GM23248 (cell line): ENCODE results near the gene HES3. TPM values are rescaled to one million over a fixed set of nuclear protein-coding genes. Genes with fewer than 3 reads are reported as not detected.

Experiments used
- DNase-seq: peaks from one replicate; pipeline ENCODE4 v3.0.0-alpha.2; 2015
- H2AFZ ChIP-seq: fragments of 200-600 bp; sonication (generic); 2 replicates; pipeline ENCODE4 v1.6.1; 2016; ENCODE audit warnings: antibody characterized with exemption
- H3F3A ChIP-seq: fragments of 200-600 bp; sonication (generic); 2 replicates; pipeline ENCODE4 v1.6.1; 2016; ENCODE audit warnings: mild to moderate bottlenecking, antibody characterized with exemption, mixed run types; ENCODE audit not compliant: insufficient read depth
- H3K27ac ChIP-seq: fragments of 200-600 bp; sonication (generic); 2 replicates; pipeline ENCODE4 v1.5.1; 2016; ENCODE audit warnings: mild to moderate bottlenecking
- H3K27me3 ChIP-seq: fragments of 200-600 bp; sonication (generic); replicated peaks from 2 replicates; pipeline ENCODE4 v1.6.1; 2016; ENCODE audit warnings: mild to moderate bottlenecking; ENCODE audit not compliant: insufficient read depth
- H3K36me3 ChIP-seq: fragments of 200-600 bp; sonication (generic); 2 replicates; pipeline ENCODE4 v1.6.1; 2016; ENCODE audit warnings: low read depth, mild to moderate bottlenecking
- H3K4me1 ChIP-seq: fragments of 200-600 bp; sonication (generic); 2 replicates; pipeline ENCODE4 v1.6.1; 2016; ENCODE audit warnings: mild to moderate bottlenecking; ENCODE audit not compliant: insufficient read depth
- H3K4me2 ChIP-seq: fragments of 200-600 bp; sonication (generic); one replicate; pipeline ENCODE4 v1.6.1; 2016; ENCODE audit warnings: mild to moderate bottlenecking; ENCODE audit not compliant: unreplicated experiment
- H3K4me3 ChIP-seq: fragments of 200-600 bp; sonication (generic); 2 replicates; pipeline ENCODE4 v1.5.1; 2016; ENCODE audit warnings: mild to moderate bottlenecking
- H3K79me2 ChIP-seq: fragments of 200-600 bp; sonication (generic); 2 replicates; pipeline ENCODE4 v1.6.1; 2016; ENCODE audit warnings: mild to moderate bottlenecking; ENCODE audit not compliant: insufficient read depth
- H3K9ac ChIP-seq: fragments of 200-600 bp; sonication (generic); 2 replicates; pipeline ENCODE4 v1.6.1; 2016; ENCODE audit warnings: mild to moderate bottlenecking
- H3K9me2 ChIP-seq: fragments of 200-600 bp; sonication (generic); 2 replicates; pipeline ENCODE4 v1.6.1; 2016; ENCODE audit warnings: mixed run types, mild to moderate bottlenecking, moderate library complexity; ENCODE audit not compliant: insufficient read depth
- H3K9me3 ChIP-seq: fragments of 200-600 bp; sonication (generic); one replicate; pipeline ENCODE4 v1.6.1; 2017; ENCODE audit warnings: low read depth
- H4K20me1 ChIP-seq: fragments of 200-600 bp; sonication (generic); 2 replicates; pipeline ENCODE4 v1.6.0; 2016; ENCODE audit not compliant: insufficient read depth
- EZH2 ChIP-seq: fragments of 200-600 bp; sonication (generic); IDR thresholded peaks from 2 replicates; pipeline ENCODE4 v1.6.1; 2018; ENCODE audit warnings: antibody characterized with exemption, mild to moderate bottlenecking; ENCODE audit not compliant: insufficient read depth, poor library complexity, severe bottlenecking
- EZH2phosphoT487 ChIP-seq: fragments of 200-600 bp; sonication (generic); IDR thresholded peaks from 2 replicates; pipeline ENCODE4 v1.6.1; 2018; ENCODE audit warnings: antibody characterized with exemption, moderate library complexity, mild to moderate bottlenecking, low read depth; ENCODE audit not compliant: insufficient read depth
- WGBS, 2 experiments: methylation state at CpG; one replicate each; pipeline ENCODE4 v1.1.6; 2015 to 2017; ENCODE audit warnings: low lambda C conversion rate in 2 of 2, low coverage in 1 of 2; ENCODE audit errors: missing lambda C conversion rate in 2 of 2; 5-methylcytosine and 5-hydroxymethylcytosine counted together
- in situ Hi-C: fragments of 300-500 bp; cut with MboI; formaldehyde crosslinking; loops from 2 replicates; pipeline ENCODE4 v1.15.0; 2020
- polyA plus RNA-seq: library from polyadenylated mRNA; unstranded; fragments of >200 nt; fragmentation: Nextera tagmentation; extraction: Ambion mirVana; gene quantifications from 2 replicates; pipeline ENCODE4 v1.2.1, GENCODE V29; 2016
- total RNA-seq: library from RNA; depleted of rRNA; stranded (reverse); fragments of >200 nt; shearing (Covaris generic); gene quantifications from 2 replicates; pipeline ENCODE4 v1.2.3, GENCODE V29; 2014

The HES3 gene
- total and polyA plus RNA-seq, 2 experiments from 2014 or later = not detected

DNA sequence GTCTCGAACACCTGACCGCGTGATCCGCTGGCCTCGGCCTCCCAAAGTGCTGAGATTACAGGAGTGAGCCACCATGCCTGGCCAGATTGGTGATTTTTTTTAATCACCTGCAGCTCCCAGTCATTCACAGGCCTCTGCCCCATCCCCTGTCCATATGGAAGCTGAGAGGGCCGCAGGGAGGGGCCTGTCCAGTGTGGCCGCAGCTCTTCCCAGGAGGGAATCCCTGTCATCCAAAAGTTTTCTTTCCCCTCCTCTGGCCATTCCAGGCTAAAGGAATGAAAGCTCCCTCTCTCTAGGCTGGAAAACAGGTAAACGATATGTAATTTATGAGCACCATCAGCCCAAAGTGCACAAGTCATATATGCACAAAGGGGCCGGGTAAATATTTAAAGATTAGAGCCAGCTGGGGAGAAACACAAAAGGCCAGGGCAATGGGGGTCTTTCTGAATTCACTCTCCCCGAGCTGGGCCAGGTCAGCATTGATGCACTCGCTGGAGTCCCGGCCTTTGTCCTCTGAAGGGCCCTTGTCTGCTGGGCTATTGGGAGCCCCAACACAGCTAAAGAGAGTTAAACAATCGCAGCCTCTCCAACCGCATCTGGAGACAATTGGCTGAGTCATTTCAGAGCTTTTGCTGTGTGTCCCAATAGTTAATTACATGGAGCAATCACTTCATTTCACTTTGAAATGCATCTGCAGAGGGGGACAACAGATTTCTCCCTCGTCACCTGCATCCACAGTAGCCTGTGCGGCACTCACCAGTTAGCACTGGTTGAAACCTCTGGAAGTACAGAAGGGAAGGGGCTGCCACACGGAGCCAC lies 3.8 kb upstream of the HES3 start:
- in situ Hi-C loops = no loop called here
- TF ChIP-seq EZH2phosphoT487 (no peak), EZH2 (no peak)
- H3K27me3 ChIP-seq = peaks cover 23% of the 10 kb centered on the region
- H3K4me3 ChIP-seq = no peak overlapping the region
- H2AFZ ChIP-seq = no peak overlapping the region
- no peaks in the 10 kb centered on the region for H4K20me1 ChIP-seq
- no peaks in the 10 kb centered on the region for H3K9me3 ChIP-seq
- 0 out of 2 replicates have a peak, but pooled peaks cover 4% of the 10 kb centered on the region for H3K4me1 ChIP-seq
- H3F3A ChIP-seq = no peaks in the 10 kb centered on the region
- H3K9ac ChIP-seq = no peak overlapping the region
- H3K4me2 ChIP-seq = no peak overlapping the region
- no peaks in the 10 kb centered on the region for H3K36me3 ChIP-seq
- H3K9me2 ChIP-seq = no peaks in the 10 kb centered on the region
- peak; percentile 89 for DNase-seq
- H3K79me2 ChIP-seq = peaks cover 3% of the 10 kb centered on the region
- H3K27ac ChIP-seq = no peak overlapping the region
- 43 to 47% methylated on average over 17 of the region's 17 CpGs for WGBS, 2 experiments

DNA sequence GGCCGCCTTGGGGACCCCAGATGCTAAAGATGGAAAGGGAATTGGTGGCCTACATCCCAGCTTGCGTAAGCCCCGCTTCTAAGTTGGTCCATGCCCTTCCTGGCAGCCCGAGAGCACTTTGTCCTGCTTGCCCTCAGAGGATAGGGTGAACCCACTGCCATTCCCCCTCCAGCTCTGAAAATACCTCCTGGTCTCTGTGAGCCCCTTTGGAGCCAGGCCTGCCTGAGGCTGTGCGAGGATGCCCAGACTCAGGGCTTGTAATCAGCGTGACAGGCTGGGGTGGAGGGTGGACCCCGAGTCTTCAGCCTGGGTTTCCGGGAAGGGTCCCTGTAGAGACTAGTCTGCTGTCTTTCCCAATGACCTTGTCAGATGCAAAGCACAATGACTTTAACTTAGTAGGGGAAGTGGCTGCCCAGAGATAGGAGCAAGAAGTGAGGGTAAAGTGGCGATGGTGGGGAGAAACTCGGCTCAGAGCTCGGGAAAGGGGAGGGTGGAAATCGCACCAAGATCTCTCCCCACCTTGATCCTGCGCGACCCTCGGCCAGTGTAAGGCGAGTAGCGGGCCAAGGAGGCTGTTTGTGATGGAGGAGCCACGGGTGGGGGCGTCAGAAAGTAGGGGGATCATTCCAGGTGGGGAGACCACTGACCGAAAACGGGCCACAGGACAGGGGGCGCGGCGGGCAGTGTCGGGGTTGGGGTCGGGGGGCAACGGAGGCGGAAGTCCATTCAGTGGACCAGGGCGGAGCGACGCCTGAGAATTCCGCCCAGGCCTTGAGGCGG lies 2.7 kb upstream of the HES3 start:
- Histone ChIP-seq H2AFZ (no peak overlapping the region), H3K9me2 (no peaks in the 10 kb centered on the region), H3K9ac (no peak overlapping the region), H3K27me3 (peaks cover 23% of the 10 kb centered on the region), H3K27ac (no peak overlapping the region), H3K4me1 (0 out of 2 replicates have a peak, but pooled peaks cover 4% of the 10 kb centered on the region), H3F3A (no peaks in the 10 kb centered on the region), H3K4me3 (no peak overlapping the region), H3K9me3 (no peaks in the 10 kb centered on the region), H3K4me2 (no peak overlapping the region), H3K36me3 (no peaks in the 10 kb centered on the region), H3K79me2 (no peaks in the 10 kb centered on the region), H4K20me1 (no peaks in the 10 kb centered on the region)
- TF ChIP-seq EZH2 (no peak), EZH2phosphoT487 (no peak)
- DNase-seq = no peak
- 56 to 73% methylated on average over 20 to 33 of the region's 33 CpGs for WGBS, 2 experiments
- in situ Hi-C loops = no loop called here

DNA sequence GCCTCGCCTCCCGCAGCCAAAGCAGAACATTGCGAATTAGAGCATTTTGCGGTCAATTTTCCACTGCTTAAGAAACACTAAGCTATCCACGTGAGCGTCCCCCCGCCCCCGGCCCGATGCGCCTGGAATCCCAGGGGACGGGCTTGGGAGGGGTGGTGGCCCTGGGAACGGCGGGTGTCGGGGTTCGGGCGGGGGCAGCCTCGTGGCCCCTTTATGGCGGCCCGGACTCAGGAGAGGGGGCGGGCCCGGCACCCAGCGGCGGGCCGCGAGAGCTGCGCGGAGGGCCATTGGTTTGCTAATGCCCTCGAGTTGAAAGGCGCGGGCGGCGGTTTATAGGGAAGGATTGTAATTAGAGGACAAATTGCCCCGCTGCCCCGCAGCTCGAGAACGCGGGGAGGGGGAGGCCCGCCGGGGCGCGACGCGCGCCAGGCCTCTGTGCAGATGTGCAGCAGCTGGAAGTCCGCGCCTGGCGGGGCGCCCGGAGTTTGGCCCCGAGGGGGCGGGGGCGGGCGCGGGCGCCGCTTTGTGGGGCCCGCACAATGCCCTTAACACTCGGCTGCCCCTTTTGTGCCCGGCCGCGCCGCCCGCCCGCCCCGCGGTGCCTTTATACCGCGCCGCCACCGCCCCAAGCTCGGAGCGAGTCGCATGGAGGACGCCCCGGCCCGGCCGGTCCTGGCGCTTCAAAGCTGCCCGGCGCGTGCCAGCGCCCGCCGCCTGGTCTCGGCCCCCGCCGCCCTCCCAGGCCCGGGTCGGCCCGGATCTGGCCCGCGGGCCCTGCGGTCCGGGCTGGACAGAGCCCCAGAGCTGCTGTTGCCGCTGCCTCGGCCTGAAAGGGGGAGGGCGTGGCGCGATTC lies 1.9 kb upstream of the HES3 start:
- no peaks in the 10 kb centered on the region for H4K20me1 ChIP-seq
- 1 to 2% methylated on average over 30 to 56 of the region's 99 CpGs for WGBS, 2 experiments
- 0 out of 2 replicates have a peak, but pooled peaks cover 4% of the 10 kb centered on the region for H3K4me1 ChIP-seq
- in situ Hi-C loops = no loop called here
- H3K9me3 ChIP-seq = no peaks in the 10 kb centered on the region
- no peaks in the 10 kb centered on the region for H3K79me2 ChIP-seq
- TF ChIP-seq EZH2phosphoT487 = no peak
- TF ChIP-seq EZH2 = peak; percentile 92
- H3F3A ChIP-seq = no peaks in the 10 kb centered on the region
- 0 out of 2 replicates have a peak overlapping the region, but pooled peaks have one; percentile 2 for H3K4me3 ChIP-seq
- no peaks in the 10 kb centered on the region for H3K9me2 ChIP-seq
- peak overlapping the region; percentile 8 for H3K4me2 ChIP-seq
- H3K27ac ChIP-seq = no peak overlapping the region
- H3K9ac ChIP-seq = no peak overlapping the region
- H3K36me3 ChIP-seq = no peaks in the 10 kb centered on the region
- H2AFZ ChIP-seq = no peak overlapping the region
- DNase-seq = peak; percentile 41
- peaks cover 23% of the 10 kb centered on the region for H3K27me3 ChIP-seq
